Measurements from ENCODE around the gene GOSR2. TPM values are rescaled to one million over a fixed set of nuclear protein-coding genes. Genes with fewer than 3 reads are reported as not detected.

The GOSR2 gene
- total and polyA plus RNA-seq, 2 experiments from 2014 or later = 47.7 to 62.8 TPM

- Histone ChIP-seq H3K4me1 (ENCODE audit: insufficient read depth) (no peaks in the 10 kb centered on the region), H3K9me2 (replicated peaks; ENCODE audit: insufficient read depth) (no peaks in the 10 kb centered on the region), H3K4me3 (no peak overlapping the region), H3K27me3 (peaks cover 30% of the 10 kb centered on the region), H3K27ac (no peak overlapping the region), H2AFZ (no peak overlapping the region), H3K36me3 (replicated peaks; ENCODE audit: insufficient read depth, low read depth) (no peaks in the 10 kb centered on the region), H3K4me2 (no peak overlapping the region), H4K20me1 (ENCODE audit: insufficient read depth, poor library complexity, severe bottlenecking) (no peaks in the 10 kb centered on the region), H3K79me2 (no peaks in the 10 kb centered on the region), H3K9me3 (ENCODE audit: low read depth) (no peaks in the 10 kb centered on the region)
- WGBS (ENCODE audit: low lambda C conversion rate, missing lambda C conversion rate) = 73% methylated on average over 2 of the region's 2 CpGs
- no peak for DNase-seq (ENCODE audit: low spot score)
- no peak for TF ChIP-seq EZH2 (IDR thresholded peaks at IDR 0.05; ENCODE audit: borderline replicate concordance)
These were observed 40.6 kb downstream of the GOSR2 start for GRCh38 chr17:46963571-46963970.

GRCh38 chr17:46964315-46965265 lies 41.6 kb downstream of the GOSR2 start:
- Histone ChIP-seq H3K36me3 (replicated peaks; ENCODE audit: insufficient read depth, low read depth) (no peaks in the 10 kb centered on the region), H3K4me1 (ENCODE audit: insufficient read depth) (no peaks in the 10 kb centered on the region), H2AFZ (no peak overlapping the region), H3K27ac (no peak overlapping the region), H3K27me3 (peaks cover 28% of the 10 kb centered on the region), H3K4me2 (no peak overlapping the region), H3K9me2 (replicated peaks; ENCODE audit: insufficient read depth) (no peaks in the 10 kb centered on the region), H3K79me2 (no peaks in the 10 kb centered on the region), H3K4me3 (no peak overlapping the region), H3K9me3 (ENCODE audit: low read depth) (no peaks in the 10 kb centered on the region), H4K20me1 (ENCODE audit: insufficient read depth, poor library complexity, severe bottlenecking) (no peaks in the 10 kb centered on the region)
- TF ChIP-seq, protein P1, sequence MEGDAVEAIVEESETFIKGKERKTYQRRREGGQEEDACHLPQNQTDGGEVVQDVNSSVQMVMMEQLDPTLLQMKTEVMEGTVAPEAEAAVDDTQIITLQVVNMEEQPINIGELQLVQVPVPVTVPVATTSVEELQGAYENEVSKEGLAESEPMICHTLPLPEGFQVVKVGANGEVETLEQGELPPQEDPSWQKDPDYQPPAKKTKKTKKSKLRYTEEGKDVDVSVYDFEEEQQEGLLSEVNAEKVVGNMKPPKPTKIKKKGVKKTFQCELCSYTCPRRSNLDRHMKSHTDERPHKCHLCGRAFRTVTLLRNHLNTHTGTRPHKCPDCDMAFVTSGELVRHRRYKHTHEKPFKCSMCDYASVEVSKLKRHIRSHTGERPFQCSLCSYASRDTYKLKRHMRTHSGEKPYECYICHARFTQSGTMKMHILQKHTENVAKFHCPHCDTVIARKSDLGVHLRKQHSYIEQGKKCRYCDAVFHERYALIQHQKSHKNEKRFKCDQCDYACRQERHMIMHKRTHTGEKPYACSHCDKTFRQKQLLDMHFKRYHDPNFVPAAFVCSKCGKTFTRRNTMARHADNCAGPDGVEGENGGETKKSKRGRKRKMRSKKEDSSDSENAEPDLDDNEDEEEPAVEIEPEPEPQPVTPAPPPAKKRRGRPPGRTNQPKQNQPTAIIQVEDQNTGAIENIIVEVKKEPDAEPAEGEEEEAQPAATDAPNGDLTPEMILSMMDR (IDR thresholded peaks at IDR 0.05; ENCODE audit: poor library complexity) = no peak
- no peak for TF ChIP-seq EZH2phosphoT487 (IDR thresholded peaks at IDR 0.05; ENCODE audit: low read depth, severe bottlenecking, unreplicated experiment)
- TF ChIP-seq EZH2 (IDR thresholded peaks at IDR 0.05; ENCODE audit: borderline replicate concordance) = no peak
- no peak for DNase-seq (ENCODE audit: low spot score)
- WGBS (ENCODE audit: low lambda C conversion rate, missing lambda C conversion rate) = 65% methylated on average over 9 of the region's 9 CpGs

- Histone ChIP-seq H2AFZ (no peak overlapping the region), H3K4me1 (ENCODE audit: insufficient read depth) (no peaks in the 10 kb centered on the region), H4K20me1 (ENCODE audit: insufficient read depth, poor library complexity, severe bottlenecking) (no peaks in the 10 kb centered on the region), H3K9me2 (replicated peaks; ENCODE audit: insufficient read depth) (no peaks in the 10 kb centered on the region), H3K27ac (no peak overlapping the region), H3K36me3 (replicated peaks; ENCODE audit: insufficient read depth, low read depth) (no peaks in the 10 kb centered on the region), H3K4me3 (no peak overlapping the region), H3K79me2 (no peaks in the 10 kb centered on the region), H3K4me2 (no peak overlapping the region), H3K27me3 (peaks cover 34% of the 10 kb centered on the region), H3K9me3 (ENCODE audit: low read depth) (no peaks in the 10 kb centered on the region)
- 85% methylated on average over 6 of the region's 6 CpGs for WGBS (ENCODE audit: low lambda C conversion rate, missing lambda C conversion rate)
- DNase-seq (ENCODE audit: low spot score) = no peak
- no peak for TF ChIP-seq EZH2phosphoT487 (IDR thresholded peaks at IDR 0.05; ENCODE audit: low read depth, severe bottlenecking, unreplicated experiment)
- TF ChIP-seq, protein P1 (IDR thresholded peaks at IDR 0.05; ENCODE audit: poor library complexity) = no peak
- TF ChIP-seq EZH2 (IDR thresholded peaks at IDR 0.05; ENCODE audit: borderline replicate concordance) = no peak
These were observed 45.4 kb downstream of the GOSR2 start for GRCh38 chr17:46968224-46968834.

GRCh38 chr17:46968896-46969295 lies 45.9 kb downstream of the GOSR2 start:
- no peak overlapping the region for H2AFZ ChIP-seq
- TF ChIP-seq, protein P1 (IDR thresholded peaks at IDR 0.05; ENCODE audit: poor library complexity) = no peak
- TF ChIP-seq EZH2 (IDR thresholded peaks at IDR 0.05; ENCODE audit: borderline replicate concordance) (no peak), EZH2phosphoT487 (IDR thresholded peaks at IDR 0.05; ENCODE audit: low read depth, severe bottlenecking, unreplicated experiment) (no peak)
- H3K36me3 ChIP-seq (replicated peaks; ENCODE audit: insufficient read depth, low read depth) = no peaks in the 10 kb centered on the region
- no peaks in the 10 kb centered on the region for H4K20me1 ChIP-seq (ENCODE audit: insufficient read depth, poor library complexity, severe bottlenecking)
- H3K4me2 ChIP-seq = no peak overlapping the region
- no peak overlapping the region for H3K27ac ChIP-seq
- H3K79me2 ChIP-seq = no peaks in the 10 kb centered on the region
- no peak for DNase-seq (ENCODE audit: low spot score)
- no peak overlapping the region for H3K4me3 ChIP-seq
- no peaks in the 10 kb centered on the region for H3K4me1 ChIP-seq (ENCODE audit: insufficient read depth)
- H3K9me3 ChIP-seq (ENCODE audit: low read depth) = no peaks in the 10 kb centered on the region
- H3K9me2 ChIP-seq (replicated peaks; ENCODE audit: insufficient read depth) = no peaks in the 10 kb centered on the region
- H3K27me3 ChIP-seq = peaks cover 35% of the 10 kb centered on the region
- WGBS (ENCODE audit: low lambda C conversion rate, missing lambda C conversion rate) = 81% methylated on average over 8 of the region's 8 CpGs

Measured in hepatocyte (in vitro differentiated cells).